GM21390 (cell line): ENCODE results near the gene AGGF1.
"Not testable (repeated sequence)": the region's sequence is repeated elsewhere in the genome, so short reads cannot be mapped to it uniquely, and the experiment has no call there.

ENCODE experiments used
- ATAC-seq: cut with Tn5 transposase; IDR thresholded peaks from one replicate; pipeline ENCODE4 v1.9.1; 2021; ENCODE audit not compliant: unreplicated experiment

The AGGF1 gene

GRCh38 chr5:77083088-77083487, 52.9 kb downstream of the AGGF1 start:
- ATAC-seq = no peak

- ATAC-seq = no peak
Observed at GRCh38 chr5:77086368-77086688, 56.1 kb downstream of the AGGF1 start.

- ATAC-seq = peak; percentile 63
Observed at GRCh38 chr5:77086689-77087483, 56.7 kb downstream of the AGGF1 start, which contains the start of gene ZBED3. Gene ZBED3 (minus strand): TSS chr5:77087285. CDS start chr5:77077878, 9,407 bp downstream.

GRCh38 chr5:77087484-77088261, 57.5 kb downstream of the AGGF1 start:
- peak; percentile 22 for ATAC-seq

- ATAC-seq = no peak
Observed at GRCh38 chr5:77095189-77095588, 65.0 kb downstream of the AGGF1 start.

- ATAC-seq = no peak
Observed at GRCh38 chr5:77101298-77101697, 71.1 kb downstream of the AGGF1 start.

- ATAC-seq = no peak
Observed at GRCh38 chr5:77102549-77102948, 72.3 kb downstream of the AGGF1 start.

GRCh38 chr5:77103457-77103856, 73.3 kb downstream of the AGGF1 start:
- ATAC-seq = no peak

- ATAC-seq = no peak
Observed at GRCh38 chr5:77104813-77105212, 74.6 kb downstream of the AGGF1 start.

- ATAC-seq = not testable (repeated sequence)
Observed at GRCh38 chr5:77107035-77107434, 76.8 kb downstream of the AGGF1 start.
